ENCODE measurements around the gene MEGF11. TPM values are rescaled to one million over a fixed set of nuclear protein-coding genes. Genes with fewer than 3 reads are reported as not detected.

The MEGF11 gene
- total RNA-seq, 1 experiment from 2014 or later, result 2.3 TPM

GRCh38 chr15:65921780-65922179 is 331.8 kb downstream of the MEGF11 start:
- H3K9me3 ChIP-seq (ENCODE audit: control insufficient read depth in 1 of 2, insufficient read depth in 1 of 2, low read depth in 1 of 2, low read length in 2 of 2), result no peaks in the 10 kb centered on the region
- CTCF ChIA-PET, result interaction anchor here (1.3 kb wide), 1 partner anchor 8 kb away, joined by 3 read pairs; no protein-coding TSS in a partner anchor
- intact Hi-C loops (cut with micrococcal nuclease), result no loop called here
- no peak overlapping the region for H3K27ac ChIP-seq (ENCODE audit: low read depth, low read length)
- H3K4me2 ChIP-seq (ENCODE audit: low read length), result no peak overlapping the region
- RAD21 ChIA-PET (ENCODE audit: low non-redundant PET in 1 of 2, low total read pairs in 2 of 2, uncharacterized antibody in 2 of 2, unreplicated experiment in 2 of 2), result no interaction called here
- no peak overlapping the region for H3K9ac ChIP-seq (ENCODE audit: low read length)
- BruUV-seq (replicated peaks), result no TSS peak
- no peak for ATAC-seq
- no peak overlapping the region for H2AFZ ChIP-seq (ENCODE audit: low read depth, low read length, poor library complexity, severe bottlenecking)
- POLR2A ChIA-PET, result no interaction called here
- H3K4me3 ChIP-seq (replicated peaks in 1 of 2; ENCODE audit: low read depth in 1 of 2, low read length in 2 of 2), result no peak overlapping the region
- DNase-seq (ENCODE audit: low read depth, low spot score), result no peak
- H4K20me1 ChIP-seq (ENCODE audit: insufficient read depth), result no peaks in the 10 kb centered on the region
- no peaks in the 10 kb centered on the region for H3K79me2 ChIP-seq (ENCODE audit: insufficient read depth, low read length)
- no peaks in the 10 kb centered on the region for H3K9me2 ChIP-seq (ENCODE audit: insufficient read depth)
- no peaks in the 10 kb centered on the region for H3K36me3 ChIP-seq (ENCODE audit: control insufficient read depth in 1 of 2, insufficient read depth in 2 of 2, low read length in 2 of 2)
- H3K27me3 ChIP-seq (ENCODE audit: insufficient read depth, low read length), result no peaks in the 10 kb centered on the region
- no peaks in the 10 kb centered on the region for H3K4me1 ChIP-seq (ENCODE audit: control insufficient read depth in 1 of 2, insufficient read depth in 2 of 2, low read length in 2 of 2)
- TF ChIP-seq CTCF (IDR thresholded peaks at IDR 0.05 in 2 of 3, conservative IDR thresholded peaks at IDR 0.05 in 1 of 3; ENCODE audit: borderline replicate concordance in 1 of 3, insufficient read depth in 1 of 3, low read depth in 2 of 3, low read length in 2 of 3) (no peak), EZH2 (IDR thresholded peaks at IDR 0.05) (no peak), ZNF274 (IDR thresholded peaks at IDR 0.05; ENCODE audit: low read depth, low read length) (no peak), CEBPB (IDR thresholded peaks at IDR 0.05; ENCODE audit: low read depth) (no peak), POLR2A (IDR thresholded peaks at IDR 0.05; ENCODE audit: borderline replicate concordance, extremely low read depth, insufficient read depth, insufficient read length) (no peak)
- TF ChIP-seq, protein P1, sequence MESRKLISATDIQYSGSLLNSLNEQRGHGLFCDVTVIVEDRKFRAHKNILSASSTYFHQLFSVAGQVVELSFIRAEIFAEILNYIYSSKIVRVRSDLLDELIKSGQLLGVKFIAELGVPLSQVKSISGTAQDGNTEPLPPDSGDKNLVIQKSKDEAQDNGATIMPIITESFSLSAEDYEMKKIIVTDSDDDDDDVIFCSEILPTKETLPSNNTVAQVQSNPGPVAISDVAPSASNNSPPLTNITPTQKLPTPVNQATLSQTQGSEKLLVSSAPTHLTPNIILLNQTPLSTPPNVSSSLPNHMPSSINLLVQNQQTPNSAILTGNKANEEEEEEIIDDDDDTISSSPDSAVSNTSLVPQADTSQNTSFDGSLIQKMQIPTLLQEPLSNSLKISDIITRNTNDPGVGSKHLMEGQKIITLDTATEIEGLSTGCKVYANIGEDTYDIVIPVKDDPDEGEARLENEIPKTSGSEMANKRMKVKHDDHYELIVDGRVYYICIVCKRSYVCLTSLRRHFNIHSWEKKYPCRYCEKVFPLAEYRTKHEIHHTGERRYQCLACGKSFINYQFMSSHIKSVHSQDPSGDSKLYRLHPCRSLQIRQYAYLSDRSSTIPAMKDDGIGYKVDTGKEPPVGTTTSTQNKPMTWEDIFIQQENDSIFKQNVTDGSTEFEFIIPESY (IDR thresholded peaks at IDR 0.05; ENCODE audit: extremely low read depth, insufficient replicate concordance, low read length), result no peak
